ENCODE measurements around the gene DICER1.
"Not testable (repeated sequence)": the region's sequence is repeated elsewhere in the genome, so short reads cannot be mapped to it uniquely, and the experiment has no call there.

Gene DICER1

DNA sequence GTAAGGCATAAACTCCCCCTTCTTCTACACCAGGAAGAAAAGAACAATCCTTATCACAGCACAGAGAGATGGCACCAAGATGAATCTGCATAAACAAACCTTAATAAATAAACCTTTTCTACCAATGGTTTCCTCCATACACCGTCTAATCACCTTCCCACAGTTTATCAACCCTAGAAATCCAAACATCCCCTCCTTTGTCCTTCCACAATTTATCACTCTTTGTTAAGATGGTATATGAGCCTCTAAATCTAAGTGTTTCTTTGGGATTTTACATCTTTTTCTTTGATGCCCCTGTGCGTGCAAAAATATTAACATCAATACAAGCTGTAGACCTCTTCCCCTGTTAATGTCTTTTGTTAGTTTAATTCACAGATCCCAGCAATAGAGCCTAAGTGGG lies 12.5 kb downstream of the DICER1 start:
- DNase-seq: no peak

DNA sequence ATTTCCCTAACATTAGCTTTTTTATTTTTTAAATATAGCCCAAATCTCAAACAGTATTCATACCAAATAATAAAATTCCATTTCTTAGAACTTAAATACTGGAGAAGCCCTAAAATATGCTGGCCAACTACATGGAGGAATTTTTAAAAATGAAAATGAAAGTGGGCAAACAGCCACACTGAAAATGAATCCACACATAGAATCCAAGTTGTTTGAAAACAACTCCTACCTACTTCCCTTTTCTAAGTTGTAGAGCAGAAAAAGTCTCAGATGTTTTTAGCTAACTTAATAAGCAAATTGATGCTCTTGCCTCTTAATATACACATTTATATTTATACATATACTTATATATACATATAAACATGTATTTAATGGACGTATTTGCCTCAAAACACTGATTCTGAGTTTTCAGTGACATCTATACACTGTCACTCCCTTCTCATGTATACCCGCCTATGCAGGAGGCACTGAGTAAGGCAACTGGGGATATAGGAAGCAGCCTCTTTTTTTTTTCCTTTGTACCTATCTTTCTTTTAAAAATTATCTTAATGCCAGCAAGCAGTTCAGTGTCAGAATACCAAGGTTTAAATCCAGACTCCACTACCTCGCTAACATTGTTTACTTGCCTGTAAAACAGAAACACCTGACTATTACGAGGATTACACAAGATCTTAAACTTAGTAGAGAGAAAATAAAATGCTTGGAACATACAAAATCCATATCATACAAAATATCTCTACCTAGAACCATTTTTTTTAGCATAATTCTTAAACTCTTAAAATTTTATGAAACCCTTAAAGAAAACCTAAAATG lies 13.3 kb downstream of the DICER1 start:
- peak; percentile 81 for DNase-seq

DNA sequence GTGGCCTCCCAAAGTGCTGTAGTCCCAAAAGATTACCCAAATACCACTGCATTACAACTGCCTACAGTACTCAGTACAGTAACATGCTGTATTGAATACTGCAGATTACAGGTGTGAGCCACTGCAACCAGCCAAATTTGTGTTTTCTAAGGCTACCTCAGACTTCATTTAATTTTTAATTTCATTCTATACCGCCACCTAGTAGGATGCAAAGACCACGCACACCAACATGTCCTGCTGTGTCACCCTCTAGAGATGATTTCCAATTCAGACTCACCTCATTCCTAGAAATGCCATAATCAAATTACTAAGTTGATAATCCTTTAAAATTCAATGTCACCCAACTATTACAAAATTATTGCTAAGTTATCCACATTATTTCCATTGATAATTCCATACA lies 15.1 kb downstream of the DICER1 start:
- no peak for DNase-seq

DNA sequence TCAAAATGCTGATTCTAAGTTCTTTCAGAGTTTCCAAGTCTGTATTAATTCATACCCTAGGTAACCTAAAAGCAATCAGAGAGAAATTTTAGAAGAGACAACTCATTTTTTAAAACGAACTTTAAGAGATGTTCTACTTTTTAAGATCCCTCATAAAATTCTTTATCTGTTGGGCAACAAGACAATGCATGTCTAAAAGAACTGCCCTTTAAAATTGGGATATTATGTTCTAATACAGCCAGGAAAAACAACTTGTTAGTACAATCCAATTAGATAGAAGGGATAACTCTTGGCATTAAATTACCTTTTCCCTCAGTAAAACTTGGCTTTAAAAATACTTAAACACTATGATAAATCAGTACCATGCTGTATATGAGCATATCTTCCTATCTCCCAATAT lies 15.6 kb downstream of the DICER1 start:
- no peak for DNase-seq

DNA sequence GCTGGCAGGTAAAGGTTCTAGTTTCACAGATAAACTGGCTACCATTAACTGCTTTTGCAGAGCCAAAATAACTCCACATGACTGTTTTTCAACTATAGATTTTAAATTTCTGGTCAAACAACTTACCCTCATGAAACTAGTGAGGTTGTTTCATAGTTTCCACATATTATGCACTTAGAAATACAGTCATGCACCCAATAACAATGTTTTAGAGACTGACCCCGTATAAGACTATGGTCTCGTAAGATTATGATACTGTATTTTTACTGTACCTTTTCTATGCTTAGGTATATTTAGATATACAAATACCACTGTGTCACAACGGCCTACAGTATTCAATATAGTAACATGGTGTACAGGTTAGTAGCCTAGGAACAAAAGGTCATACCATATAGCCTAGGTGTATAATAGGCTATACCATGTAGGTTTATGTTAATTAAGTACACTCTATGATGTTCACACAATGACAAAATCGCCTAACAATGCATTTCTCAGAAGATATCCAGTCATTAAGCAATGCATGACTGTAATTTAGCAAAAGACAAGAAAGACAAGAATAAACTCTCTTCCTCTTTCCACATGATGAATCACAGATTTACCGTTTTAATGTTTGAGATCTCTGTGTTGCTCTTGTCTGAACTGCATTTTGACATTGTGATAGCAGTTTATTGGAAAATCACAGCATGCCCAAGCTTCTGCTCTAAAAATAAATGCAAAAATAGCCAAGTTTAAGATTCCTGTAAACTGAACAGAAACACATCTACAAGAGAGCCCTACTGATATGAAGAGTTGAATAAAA lies 17.1 kb downstream of the DICER1 start:
- peak; percentile 93 for DNase-seq

DNA sequence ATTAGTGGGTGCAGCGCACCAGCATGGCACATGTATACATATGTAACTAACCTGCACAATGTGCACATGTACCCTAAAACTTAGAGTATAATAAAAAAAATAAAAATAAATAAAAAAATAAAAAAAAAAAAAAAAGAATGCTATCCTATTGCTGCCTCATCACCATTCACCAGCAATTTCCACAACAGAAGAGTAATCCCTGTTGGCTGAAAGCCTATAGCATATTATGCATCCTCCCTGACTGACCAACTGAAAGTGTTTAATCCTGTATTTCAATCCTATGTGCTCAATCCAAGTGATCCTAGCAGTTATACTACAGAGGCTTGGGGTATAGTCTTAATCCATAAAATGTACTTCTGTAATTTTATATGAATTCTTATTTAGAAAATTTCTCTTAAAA lies 18.5 kb downstream of the DICER1 start:
- DNase-seq: no peak

DNA sequence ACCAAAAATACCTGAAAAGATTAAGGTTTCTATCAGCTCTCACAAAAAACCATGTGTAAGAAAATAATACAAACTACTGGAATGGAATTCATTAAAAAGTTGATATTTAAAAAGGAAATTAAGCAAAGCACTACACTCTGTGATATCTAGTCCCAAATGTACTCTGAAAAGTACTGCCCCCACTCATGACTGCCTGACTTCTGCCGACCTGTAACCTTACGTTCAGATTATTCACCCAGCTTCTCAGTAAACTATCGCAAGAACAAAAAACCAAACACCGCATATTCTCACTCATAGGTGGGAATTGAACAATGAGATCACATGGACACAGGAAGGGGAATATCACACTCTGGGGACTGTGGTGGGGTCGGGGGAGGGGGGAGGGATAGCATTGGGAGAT lies 18.9 kb downstream of the DICER1 start:
- not testable (repeated sequence) for DNase-seq

DNA sequence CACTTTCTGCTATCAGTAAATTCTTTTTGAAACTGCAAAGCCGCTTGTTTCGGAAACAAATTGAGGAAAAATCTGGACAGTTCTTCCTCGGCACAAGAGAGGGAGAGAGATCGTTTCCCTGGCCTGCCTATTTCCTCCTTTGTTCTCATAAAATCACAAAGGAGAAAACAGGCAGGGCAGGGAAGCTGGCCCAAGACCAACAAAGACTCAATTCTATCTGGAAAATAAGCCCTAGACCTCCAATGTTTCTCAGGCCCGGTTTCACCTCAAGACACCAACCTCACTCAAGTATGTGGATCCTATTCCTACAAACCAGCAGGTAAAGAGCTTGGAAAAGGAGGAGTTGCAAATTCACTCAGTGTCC lies 19.5 kb downstream of the DICER1 start:
- no peak for DNase-seq

DNA sequence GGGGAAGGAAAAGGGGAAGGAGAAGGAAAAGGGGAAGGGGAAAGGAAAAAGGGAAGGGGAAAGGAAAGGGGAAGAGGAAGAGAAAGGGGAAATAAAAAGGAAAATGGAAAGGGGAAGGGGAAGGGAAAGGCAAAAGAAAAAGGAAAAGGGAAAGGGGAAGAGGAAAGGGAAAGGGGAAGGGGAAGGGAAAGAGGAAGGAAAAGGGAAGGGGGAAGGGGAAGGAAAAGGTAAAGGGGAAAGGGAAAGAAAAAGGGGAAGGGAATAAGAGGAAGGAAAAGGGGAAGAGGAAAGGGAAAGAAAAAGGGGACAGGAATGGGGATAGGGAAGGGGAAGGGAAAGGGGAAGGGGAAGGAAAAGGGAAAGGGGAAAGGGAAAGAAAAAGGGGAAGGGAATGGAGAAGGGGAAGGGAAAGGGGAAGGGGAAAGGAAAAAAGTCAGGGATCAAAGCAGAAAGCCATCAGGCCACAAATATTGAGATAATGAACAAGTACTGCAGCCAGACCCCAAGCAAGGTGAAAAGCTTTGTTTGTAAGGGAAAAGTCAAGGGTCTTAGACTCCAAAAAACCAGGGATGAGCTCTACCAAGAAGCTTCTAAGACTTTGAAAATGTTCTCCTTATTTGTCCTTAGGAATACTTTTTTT lies 20.0 kb downstream of the DICER1 start:
- peak; percentile 45 for DNase-seq

DNA sequence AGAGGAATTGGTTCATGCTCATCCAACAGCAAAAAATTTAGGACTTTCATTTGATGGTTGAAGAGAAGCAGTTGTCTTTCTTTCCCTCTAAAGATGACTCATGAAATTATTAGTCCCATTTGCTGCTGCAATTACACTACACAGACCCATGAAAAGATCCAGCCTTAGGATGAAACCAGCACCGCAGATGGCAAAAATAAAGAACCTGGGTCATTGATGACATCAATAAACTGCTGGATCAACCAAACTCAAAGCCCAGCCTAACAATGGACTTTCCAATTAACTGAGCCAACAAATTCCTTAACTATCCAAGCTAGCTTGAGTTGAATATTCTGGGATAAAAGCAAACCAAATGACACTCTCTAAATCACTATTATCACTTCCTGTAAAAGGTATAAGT lies 20.7 kb downstream of the DICER1 start:
- DNase-seq: peak; percentile 29

DNA sequence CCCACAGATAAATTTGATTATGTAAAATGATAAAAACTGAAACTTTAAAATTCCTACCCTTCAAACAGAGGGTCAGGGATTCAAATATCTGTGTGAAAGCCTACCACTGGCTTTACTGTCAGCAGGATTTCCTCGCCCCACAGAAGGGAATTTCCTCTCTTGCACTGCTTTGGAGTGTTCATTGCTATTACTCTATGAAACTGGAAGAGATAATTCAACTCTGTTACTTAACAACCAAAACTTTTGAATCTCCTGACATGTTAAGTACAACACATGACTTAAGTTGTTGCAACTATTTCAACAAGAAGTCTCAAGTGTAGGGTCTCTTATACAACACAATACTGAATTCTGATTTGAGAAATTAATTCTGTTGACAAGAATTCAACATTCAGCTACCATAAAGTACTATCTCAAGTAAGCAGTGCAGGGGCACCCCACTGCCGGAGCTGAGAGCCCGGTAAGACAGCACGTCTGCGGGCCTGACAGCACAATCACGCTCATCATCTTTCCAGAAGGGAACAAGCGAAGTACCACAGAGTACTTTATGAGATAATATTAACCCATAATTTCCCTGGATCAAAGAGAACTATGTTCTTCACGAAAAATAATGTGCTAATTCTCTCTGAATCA lies 22.9 kb downstream of the DICER1 start:
- DNase-seq: peak; percentile 96

DNA sequence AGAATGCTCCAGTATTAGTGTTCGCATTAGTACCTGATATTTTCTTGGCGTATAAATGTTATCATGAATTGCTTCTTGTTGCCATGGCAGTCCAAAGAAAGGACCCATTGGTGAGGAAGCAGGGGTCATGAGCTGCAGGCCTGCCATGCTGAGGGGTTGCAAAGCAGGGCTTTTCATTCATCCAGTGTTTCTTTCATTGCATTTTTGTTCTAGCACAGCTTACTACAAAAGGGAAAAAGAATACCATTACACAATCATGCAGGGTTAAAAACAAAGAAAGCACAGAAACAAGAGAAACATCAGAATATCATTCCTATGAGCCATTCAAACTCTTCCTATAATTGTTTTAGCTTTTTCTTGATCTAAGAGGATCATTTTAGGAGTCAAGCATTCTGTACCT lies 24.0 kb downstream of the DICER1 start:
- DNase-seq: no peak

DNA sequence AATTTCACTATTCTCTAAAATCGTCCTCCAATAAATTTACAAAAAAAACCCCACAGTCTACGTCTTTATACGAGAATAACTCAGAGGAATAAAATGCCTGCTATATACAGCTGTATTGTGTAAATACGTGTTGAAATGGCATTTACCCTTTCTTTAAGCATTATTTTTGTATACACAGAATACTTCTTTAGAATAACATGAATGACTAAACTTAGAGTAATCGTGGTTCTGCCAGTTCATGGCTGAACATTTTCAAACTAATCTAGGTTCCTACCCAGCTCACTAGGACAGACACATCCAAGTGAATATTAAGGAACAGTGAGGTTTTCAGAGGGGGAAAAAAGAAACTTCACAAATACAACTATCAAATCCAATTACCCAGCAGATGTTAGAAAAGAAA lies 24.6 kb downstream of the DICER1 start:
- DNase-seq: no peak

DNA sequence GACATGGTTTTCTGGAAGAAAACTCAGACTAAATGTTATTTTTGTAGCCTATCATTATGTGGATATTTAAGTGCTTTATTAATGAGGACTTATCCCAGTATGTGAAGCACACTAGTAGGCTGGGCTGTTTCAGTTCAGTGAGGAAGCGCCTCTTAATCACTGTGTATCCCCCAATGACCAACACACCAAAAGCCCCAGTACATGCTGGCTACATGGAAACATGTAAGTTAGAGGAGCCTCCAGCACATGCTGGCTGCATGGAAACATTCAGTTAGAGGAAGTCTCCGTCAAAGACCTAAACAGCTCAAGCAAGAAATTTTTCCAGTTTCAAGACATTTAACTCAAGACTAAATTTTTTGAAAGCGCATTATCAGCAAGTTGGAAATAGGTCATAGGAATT lies 26.8 kb downstream of the DICER1 start:
- no peak for DNase-seq

DNA sequence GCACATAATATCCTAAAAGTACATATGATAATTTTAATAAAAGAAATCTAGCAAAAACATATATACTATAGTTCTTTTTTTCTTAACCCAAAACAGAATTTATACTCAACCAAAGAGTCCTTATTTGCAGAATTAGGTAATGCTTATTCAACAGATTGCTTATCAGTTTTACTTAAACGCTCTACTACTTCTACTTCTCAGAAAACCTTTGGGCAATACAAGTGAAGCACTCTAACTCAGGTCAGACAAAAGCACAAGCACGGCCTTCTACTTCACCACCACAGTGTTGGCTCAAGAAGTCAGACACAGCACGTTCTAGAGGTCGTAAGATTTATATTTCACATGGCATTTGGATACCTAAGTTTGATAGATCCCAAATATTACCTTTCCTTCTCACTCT lies 29.2 kb downstream of the DICER1 start:
- DNase-seq: no peak

DNA sequence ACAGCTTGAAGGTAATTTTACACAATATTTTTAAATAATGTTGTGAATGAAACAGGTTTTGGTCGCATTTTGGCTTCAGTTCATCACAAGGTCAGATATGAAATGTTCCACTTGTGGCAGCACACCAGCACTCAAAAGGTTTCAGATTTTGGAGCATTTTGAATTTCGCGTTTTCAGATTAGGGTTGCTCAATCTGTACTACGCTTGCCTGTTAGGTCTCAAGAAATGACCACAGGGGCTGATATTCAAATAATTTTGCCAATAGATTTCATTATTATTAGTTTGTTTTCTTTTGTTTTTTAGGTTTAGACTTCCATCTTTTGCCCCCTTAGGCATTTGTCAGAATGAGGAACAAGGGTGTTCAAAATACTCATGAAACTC lies 29.8 kb downstream of the DICER1 start:
- DNase-seq: no peak

DNA sequence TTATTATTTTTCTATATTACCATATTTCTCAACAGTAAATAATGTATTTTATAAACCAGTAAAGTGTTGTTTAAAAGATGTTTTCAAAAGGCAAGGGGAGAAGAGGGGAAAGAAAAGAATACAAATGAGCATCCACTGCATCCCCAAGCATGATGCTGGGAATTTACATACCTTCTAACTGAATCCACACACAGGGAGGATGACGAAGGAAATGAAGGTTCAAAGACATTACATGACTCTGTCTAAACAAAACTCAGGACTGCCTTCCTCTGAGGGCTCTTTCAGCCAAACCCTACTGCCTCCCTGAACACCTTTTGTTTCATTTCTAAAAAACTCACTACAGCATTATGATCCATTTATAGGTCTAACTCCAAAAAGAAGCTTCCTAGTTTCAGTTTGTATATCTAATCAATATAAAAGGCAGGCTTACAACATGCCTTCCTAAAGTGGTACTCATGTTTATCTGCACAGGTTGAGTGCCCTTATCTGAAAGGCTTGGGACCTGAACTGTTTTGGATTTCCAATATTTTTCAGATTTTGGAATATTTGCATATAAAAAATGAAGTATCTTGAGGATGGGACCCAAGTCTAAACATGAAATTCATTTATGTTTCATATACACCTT lies 30.3 kb downstream of the DICER1 start:
- no peak for DNase-seq

DNA sequence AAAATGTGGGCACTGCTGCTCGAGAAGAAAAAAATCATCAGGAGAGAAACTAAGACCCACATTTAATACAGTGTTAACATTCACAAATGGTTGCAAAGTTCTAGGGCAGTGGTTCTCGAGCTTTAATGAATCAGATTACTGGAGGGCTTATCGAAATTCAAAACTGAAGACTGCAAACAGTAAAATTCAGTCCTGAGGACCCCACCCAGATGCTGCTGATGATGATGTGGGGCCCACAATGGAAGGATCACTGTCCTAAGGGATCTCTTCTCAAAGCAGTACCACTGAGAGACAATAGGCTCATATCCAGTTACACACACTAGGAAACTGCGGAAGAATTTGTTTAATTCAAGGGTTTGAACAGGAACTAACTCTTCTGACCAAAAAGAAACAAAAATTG lies 31.4 kb downstream of the DICER1 start:
- DNase-seq: no peak

DNA sequence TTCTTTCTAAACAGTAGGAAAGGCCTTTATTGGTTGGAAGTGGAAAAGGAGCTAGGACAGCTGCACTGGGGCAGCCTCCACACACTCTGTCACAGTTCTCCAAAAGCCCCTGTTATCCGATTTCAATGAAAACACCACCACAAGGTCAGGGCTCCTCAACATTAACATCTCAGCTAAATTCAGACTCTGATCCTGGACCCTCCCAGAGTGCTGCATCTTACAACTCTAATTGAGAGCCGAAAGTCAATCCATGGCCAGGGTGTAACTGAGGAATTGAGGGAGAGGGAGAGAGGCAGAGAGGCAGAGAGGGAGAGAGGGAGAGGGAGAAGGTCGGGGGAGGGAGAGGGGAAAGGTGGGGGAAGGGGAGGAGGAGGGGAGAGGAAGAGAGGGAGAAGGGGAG lies 32.1 kb downstream of the DICER1 start:
- DNase-seq: no peak

DNA sequence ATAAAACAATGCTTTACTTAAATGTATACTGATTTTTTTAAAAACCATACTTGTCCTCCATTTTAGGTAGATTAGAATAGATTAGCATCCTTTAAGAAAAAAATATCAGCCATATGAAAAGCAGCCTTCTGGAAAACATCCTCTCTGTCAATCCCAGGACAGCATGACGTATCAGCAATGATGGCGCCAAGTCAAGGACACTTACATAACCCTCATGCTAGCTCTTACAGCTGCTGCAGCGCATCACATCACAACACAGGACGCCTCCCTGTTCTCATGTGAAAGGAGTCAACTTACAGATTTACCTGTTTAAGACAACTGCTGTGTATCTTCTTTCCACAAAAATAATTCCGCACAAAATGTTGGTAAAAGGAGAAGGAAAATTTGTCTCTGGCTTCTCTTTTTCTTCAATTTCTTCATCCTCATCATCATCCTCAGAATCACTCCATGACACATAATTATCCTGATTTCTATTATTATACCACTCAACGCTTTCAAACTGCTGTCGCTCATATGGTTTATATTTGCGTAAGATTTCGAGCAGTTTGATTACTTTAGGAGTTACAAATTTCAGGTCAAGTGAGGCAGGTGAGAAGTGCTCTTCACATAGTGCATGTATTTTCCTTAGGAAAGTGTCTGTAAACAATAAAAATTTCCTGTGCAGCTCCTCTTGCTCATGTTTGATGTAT lies 33.3 kb downstream of the DICER1 start:
- DNase-seq: no peak

DNA sequence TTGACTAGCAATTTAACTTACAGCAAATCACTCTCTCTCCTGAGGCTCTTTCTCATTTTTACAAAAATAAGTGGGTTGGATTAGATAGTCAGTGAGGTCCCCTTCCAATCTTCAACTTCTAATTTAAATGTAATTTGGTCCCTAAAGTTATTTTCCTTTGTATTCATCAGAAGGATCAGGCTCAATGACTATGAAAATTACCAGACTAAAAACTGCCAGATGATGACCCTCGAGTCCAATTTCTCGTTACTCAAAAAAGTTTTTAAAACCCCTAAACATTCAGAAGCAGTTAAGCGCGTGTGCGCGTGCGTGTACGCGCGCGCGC lies 34.7 kb downstream of the DICER1 start:
- no peak for DNase-seq

DNA sequence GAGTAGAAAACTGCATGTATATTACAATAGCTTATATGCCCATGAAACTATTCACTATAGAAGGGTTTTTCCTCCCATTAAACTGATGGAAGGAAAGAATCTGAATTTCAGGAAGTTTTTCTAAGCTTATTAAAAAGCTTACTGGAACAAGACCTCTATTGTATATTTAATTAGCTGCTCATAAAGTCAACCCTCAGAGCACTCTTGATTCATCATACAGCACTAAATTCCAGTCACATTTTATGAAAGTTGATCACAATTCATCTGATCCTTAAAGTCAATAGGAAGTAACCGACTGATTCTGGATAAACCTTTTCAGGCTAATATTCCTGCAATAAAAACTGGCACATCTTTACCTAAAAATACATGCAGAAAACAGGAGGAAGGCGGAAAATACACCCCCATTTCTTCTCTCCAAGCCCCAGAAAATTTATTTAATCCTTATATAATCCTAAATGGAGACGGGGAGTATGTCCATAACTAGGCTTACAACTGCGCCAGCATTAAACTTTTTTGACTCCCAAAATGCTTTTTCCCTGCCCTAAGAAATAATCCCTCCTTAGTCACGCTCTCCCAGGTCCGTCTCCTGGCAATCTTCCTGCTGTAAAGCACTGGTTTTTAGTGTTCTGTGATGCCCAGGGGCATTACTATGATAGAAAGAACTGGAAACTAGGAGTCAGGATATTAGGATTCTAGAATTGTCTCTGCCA lies 35.3 kb downstream of the DICER1 start:
- no peak for DNase-seq

Data from suppressor macrophage treated with lipopolysaccharide for 4 hours (primary cell).